ENCODE data around the gene ADCY1. TPM values are rescaled to one million over a fixed set of nuclear protein-coding genes. Genes with fewer than 3 reads are reported as not detected.

Gene ADCY1
- polyA plus RNA-seq, 1 experiment = 0.26 TPM

DNA sequence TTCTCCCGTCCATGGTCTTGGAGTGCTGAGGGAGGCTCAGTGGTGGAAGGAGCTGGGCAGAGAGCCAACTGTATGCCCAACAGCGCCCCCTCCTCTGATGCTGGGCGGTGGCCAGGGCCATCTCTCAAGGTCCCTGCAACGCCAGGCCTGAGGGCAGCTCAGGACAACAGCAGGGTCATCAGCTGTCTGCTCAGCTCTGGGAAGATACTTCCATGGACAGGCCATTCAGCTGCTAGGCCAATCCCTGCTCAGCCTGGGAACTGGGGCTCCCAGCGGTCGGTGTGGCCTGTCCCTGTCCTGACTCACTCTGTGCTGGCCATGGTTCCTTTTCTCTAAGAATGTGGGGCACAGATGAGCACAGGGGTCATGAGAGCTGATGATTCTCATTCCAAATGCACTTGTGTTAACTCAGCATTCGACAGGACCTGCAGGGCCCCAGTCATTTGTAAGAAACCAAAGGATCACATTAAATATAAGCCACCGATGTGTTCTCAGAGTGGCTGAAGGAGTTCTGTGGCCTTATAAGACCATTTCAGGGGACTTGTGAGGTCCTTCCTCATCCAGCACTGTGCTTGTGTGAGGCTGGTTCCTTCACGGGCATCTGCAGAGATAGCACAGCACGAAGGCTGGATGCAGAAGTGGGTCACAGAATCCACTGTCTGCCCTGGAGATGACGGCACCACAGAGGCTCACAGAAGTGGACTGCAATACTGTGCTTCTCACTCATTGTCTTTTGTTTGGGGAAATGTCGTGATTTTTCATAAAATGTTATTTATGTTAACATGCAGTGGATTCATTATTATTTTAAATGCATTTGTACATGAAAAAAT, 73.0 kb downstream of the ADCY1 start:
- CTCF ChIA-PET = interaction anchor here (1.0 kb wide), 1 partner anchor 16 kb away, joined by 4 read pairs; no protein-coding TSS in a partner anchor
- H3K36me3 ChIP-seq (ENCODE audit: control insufficient read depth, insufficient read depth, low read length) = no peaks in the 10 kb centered on the region
- H3K4me3 ChIP-seq (ENCODE audit: low read depth, low read length) = no peak overlapping the region
- TF ChIP-seq, protein P1, sequence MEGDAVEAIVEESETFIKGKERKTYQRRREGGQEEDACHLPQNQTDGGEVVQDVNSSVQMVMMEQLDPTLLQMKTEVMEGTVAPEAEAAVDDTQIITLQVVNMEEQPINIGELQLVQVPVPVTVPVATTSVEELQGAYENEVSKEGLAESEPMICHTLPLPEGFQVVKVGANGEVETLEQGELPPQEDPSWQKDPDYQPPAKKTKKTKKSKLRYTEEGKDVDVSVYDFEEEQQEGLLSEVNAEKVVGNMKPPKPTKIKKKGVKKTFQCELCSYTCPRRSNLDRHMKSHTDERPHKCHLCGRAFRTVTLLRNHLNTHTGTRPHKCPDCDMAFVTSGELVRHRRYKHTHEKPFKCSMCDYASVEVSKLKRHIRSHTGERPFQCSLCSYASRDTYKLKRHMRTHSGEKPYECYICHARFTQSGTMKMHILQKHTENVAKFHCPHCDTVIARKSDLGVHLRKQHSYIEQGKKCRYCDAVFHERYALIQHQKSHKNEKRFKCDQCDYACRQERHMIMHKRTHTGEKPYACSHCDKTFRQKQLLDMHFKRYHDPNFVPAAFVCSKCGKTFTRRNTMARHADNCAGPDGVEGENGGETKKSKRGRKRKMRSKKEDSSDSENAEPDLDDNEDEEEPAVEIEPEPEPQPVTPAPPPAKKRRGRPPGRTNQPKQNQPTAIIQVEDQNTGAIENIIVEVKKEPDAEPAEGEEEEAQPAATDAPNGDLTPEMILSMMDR (IDR thresholded peaks at IDR 0.05; ENCODE audit: insufficient read depth, low read depth, low read length) = no peak
- POLR2A ChIA-PET = no interaction called here
- H3K27me3 ChIP-seq (ENCODE audit: control insufficient read depth, insufficient read depth, low read length) = peaks cover 4% of the 10 kb centered on the region
- DNase-seq (ENCODE audit: low read depth) = no peak

DNA sequence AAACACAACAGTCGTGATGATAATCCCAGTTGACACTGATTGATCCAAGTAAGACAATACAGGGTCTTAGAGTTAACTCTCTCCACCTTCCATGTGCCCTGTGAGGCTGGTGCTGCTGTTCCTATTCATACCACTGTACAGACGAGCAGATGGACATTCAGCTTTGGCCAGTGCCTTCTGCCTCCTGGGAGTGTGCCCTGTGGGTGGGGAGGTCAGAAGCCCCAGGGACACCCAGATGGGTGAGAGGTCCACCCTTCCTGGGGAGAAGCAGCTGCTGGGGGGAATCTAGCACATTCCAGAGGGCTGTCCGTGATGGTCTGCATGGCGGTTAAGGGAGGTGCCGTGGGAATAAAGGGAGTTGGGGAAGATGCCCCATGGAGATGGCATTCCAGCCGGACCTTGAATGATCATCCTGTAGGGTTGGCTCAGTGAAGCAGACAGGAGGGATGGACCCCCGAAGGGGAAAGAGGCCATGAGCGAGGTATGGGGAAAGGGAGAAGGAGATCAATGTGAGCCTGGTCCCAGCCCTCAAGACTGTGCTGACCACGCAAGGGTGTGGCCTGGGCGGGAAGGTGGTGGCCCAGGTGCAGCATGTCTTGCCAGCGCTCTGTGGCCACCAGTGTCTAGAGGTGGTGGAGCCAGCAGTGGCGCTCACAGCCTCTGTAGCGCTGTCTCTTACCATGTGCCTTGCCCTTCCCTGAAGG, 74.0 kb downstream of the ADCY1 start:
- H3K36me3 ChIP-seq (ENCODE audit: control insufficient read depth, insufficient read depth, low read length) = no peaks in the 10 kb centered on the region
- TF ChIP-seq, protein P1 (IDR thresholded peaks at IDR 0.05; ENCODE audit: insufficient read depth, low read depth, low read length) = no peak
- ChIA-PET CTCF (no interaction called here), POLR2A (no interaction called here)
- peaks cover 4% of the 10 kb centered on the region for H3K27me3 ChIP-seq (ENCODE audit: control insufficient read depth, insufficient read depth, low read length)
- DNase-seq (ENCODE audit: low read depth) = no peak
- no peak overlapping the region for H3K4me3 ChIP-seq (ENCODE audit: low read depth, low read length)

DNA sequence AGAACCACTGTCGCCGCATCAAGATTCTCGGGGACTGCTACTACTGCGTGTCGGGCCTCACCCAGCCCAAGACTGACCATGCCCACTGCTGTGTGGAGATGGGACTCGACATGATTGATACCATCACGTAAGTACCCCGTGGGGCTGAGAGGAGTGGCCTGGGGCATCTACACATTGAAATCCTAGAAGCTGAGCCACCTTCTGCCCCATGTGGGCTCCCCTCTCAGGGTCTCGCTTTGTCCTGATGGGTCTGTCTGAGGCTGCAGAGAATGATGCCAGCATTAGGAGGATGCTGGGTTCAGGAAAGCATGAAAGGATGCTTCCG, 74.5 kb downstream of the ADCY1 start:
- CTCF ChIA-PET = no interaction called here
- TF ChIP-seq, protein P1 (IDR thresholded peaks at IDR 0.05; ENCODE audit: insufficient read depth, low read depth, low read length) = no peak

DNA sequence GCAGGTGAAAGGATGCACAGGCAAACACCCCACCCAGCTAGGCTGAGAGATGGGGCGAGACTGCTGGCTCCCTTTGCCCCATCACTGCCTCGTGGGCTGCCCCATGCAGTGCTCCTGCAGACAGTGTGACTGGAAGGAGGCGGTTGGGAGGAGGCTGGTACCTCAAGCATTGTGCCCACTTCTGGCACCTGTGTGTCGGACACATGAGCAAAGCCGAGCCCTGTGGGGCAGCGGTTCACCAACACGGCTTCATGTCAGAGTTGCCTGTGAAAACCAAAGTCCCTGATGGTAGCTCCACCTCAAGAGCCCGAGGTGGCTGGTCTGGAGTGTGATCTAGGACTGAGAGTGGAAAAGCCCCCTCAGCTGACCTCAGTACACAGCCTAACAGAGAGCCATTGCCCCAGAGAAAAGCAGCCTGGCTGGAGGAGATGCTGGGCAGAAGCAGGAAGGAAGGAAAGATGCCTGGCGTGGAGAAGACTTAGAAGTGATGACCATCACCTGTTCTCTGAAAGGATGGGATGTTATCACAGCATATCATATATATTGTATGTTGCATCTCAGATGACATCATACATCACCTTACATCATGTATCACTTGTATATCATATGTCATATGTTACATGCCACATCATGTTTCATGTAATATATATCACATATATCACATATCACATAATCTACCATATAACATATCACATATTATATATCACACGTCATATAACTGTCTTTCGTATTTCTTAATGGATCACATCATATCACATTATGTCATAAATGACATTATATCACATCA, 75.6 kb downstream of the ADCY1 start:
- Histone ChIP-seq H3K27me3 (ENCODE audit: control insufficient read depth, insufficient read depth, low read length) (peaks cover 4% of the 10 kb centered on the region), H3K36me3 (ENCODE audit: control insufficient read depth, insufficient read depth, low read length) (no peaks in the 10 kb centered on the region), H3K4me3 (ENCODE audit: low read depth, low read length) (no peak overlapping the region)
- CTCF ChIA-PET = no interaction called here
- TF ChIP-seq, protein P1 (IDR thresholded peaks at IDR 0.05; ENCODE audit: insufficient read depth, low read depth, low read length) = no peak
- DNase-seq (ENCODE audit: low read depth) = no peak
- POLR2A ChIA-PET = no interaction called here

More for the DNA sequence above, 74.5 kb downstream of the ADCY1 start:
- POLR2A ChIA-PET = no interaction called here
- Histone ChIP-seq H3K27me3 (ENCODE audit: control insufficient read depth, insufficient read depth, low read length) (peaks cover 4% of the 10 kb centered on the region), H3K36me3 (ENCODE audit: control insufficient read depth, insufficient read depth, low read length) (no peaks in the 10 kb centered on the region), H3K4me3 (ENCODE audit: low read depth, low read length) (no peak overlapping the region)
- DNase-seq (ENCODE audit: low read depth) = no peak

All from BJ (cell line).